GM10266 (cell line): ENCODE results near the gene PHC3.
"Not testable (repeated sequence)": the region's sequence is repeated elsewhere in the genome, so short reads cannot be mapped to it uniquely, and the experiment has no call there.

Source experiments
- DNase-seq: peaks from one replicate; pipeline ENCODE4 v3.0.0; 2012; ENCODE audit errors: extremely low spot score
- CTCF ChIP-seq: IDR thresholded peaks from 2 replicates; pipeline ENCODE4 v1.5.1; 2012; ENCODE audit warnings: mild to moderate bottlenecking, low read depth; ENCODE audit not compliant: control insufficient read depth, insufficient read depth; ENCODE audit errors: missing control alignments

PHC3 gene

GRCh38 chr3:170204509-170204908 is 23.0 kb upstream of the PHC3 start:
- TF ChIP-seq CTCF = no peak
- no peak for DNase-seq

GRCh38 chr3:170204023-170204472 is 22.5 kb upstream of the PHC3 start:
- TF ChIP-seq CTCF = no peak
- no peak for DNase-seq

- DNase-seq = no peak
- TF ChIP-seq CTCF = no peak
These were observed 21.9 kb upstream of the PHC3 start for GRCh38 chr3:170203457-170203856.

- DNase-seq = no peak
- no peak for TF ChIP-seq CTCF
These were observed 20.0 kb upstream of the PHC3 start for GRCh38 chr3:170201527-170201926.

- no peak for TF ChIP-seq CTCF
- DNase-seq = no peak
These were observed 19.5 kb upstream of the PHC3 start for GRCh38 chr3:170200987-170201386.

- TF ChIP-seq CTCF = no peak
- no peak for DNase-seq
These were observed 15.3 kb upstream of the PHC3 start for GRCh38 chr3:170196833-170197232.

- not testable (repeated sequence) for DNase-seq
These were observed 14.2 kb upstream of the PHC3 start for GRCh38 chr3:170195759-170196158.
